K562 (cell line): Measurements from ENCODE around the gene TAS2R20. TPM values are rescaled to one million over a fixed set of nuclear protein-coding genes. Genes with fewer than 3 reads are reported as not detected.
"Not testable (repeated sequence)": the region's sequence is repeated elsewhere in the genome, so short reads cannot be mapped to it uniquely, and the experiment has no call there.

Experiments
- ATAC-seq: fragments of 200-7000 bp; cut with Tn5 transposase; 3 replicates; pipeline ENCODE4 v1.9.1; 2020; ENCODE audit warnings: moderate library complexity
- BruUV-seq: library from RNA; stranded (reverse); fragments of 400-500 nt; replicated peaks from 2 replicates; lab custom pipeline; 2021; lab: Mats Ljungman, UMichigan
- CTCF ChIA-PET: fragments of 300-600 bp; formaldehyde crosslinking; extraction: SDS; loops from one replicate; lab custom pipeline; 2021; ENCODE audit warnings: low intra/inter-chr PET ratio; lab: Yijun Ruan, JAX
- POLR2A ChIA-PET: fragments of 300-600, 350-650 bp; sonication (Branson Sonifier 250); formaldehyde crosslinking; extraction: SDS; loops from one replicate; lab custom pipeline; 2021; ENCODE audit warnings: antibody characterized with exemption, inconsistent platforms; lab: Yijun Ruan, JAX
- DNase-seq, 4 experiments: peaks; one replicate each; pipeline versions ENCODE4 v3.0.0 to v3.0.0-alpha.2; 2011 to 2018; ENCODE audit warnings: low spot score in 3 of 4, mixed read lengths in 3 of 4; ENCODE audit errors: extremely low read depth in 1 of 4
- FAIRE-seq: peaks from 2 replicates; lab custom pipeline; 2011; peaks lifted over from hg19 to GRCh38; lab: Jason Lieb, UNC
- H2AFZ ChIP-seq: 2 replicates; pipeline ENCODE4 v1.6.0; 2011; ENCODE audit warnings: low read depth, low read length, control low read depth, inconsistent platforms
- H3K27ac ChIP-seq: fragments of 200-600 bp; 3 replicates; pipeline ENCODE4 v1.8.0; 2011; ENCODE audit warnings: low read depth, mild to moderate bottlenecking, control low read depth, inconsistent platforms, low read length, moderate library complexity, mixed read lengths; ENCODE audit errors: extremely low read depth
- H3K27me3 ChIP-seq, 2 experiments: fragments of 300-600 bp in 1 of 2; 2 replicates in 1 of 2; 3 replicates in 1 of 2; pipeline versions ENCODE4 v1.6.0 to v1.8.0; 2011; ENCODE audit warnings: inconsistent platforms in 2 of 2, low read length in 2 of 2, mild to moderate bottlenecking in 1 of 2, mixed read lengths in 1 of 2, moderate library complexity in 1 of 2; ENCODE audit not compliant: control insufficient read depth in 2 of 2, insufficient read depth in 2 of 2
- H3K36me3 ChIP-seq: fragments of 300-600 bp; 3 replicates; pipeline ENCODE4 v1.8.0; 2011; ENCODE audit warnings: mild to moderate bottlenecking, low read length, inconsistent platforms; ENCODE audit not compliant: control insufficient read depth, insufficient read depth
- H3K4me1 ChIP-seq, 2 experiments: fragments of 200-600 bp in 1 of 2; replicated peaks in 1 of 2; 2 replicates in 1 of 2; 3 replicates in 1 of 2; pipeline versions ENCODE4 v1.5.1 to v1.8.0; 2011; ENCODE audit warnings: inconsistent platforms in 2 of 2, low read length in 2 of 2, mild to moderate bottlenecking in 1 of 2, mixed read lengths in 1 of 2, moderate library complexity in 1 of 2; ENCODE audit not compliant: control insufficient read depth in 2 of 2, insufficient read depth in 2 of 2
- H3K4me2 ChIP-seq: 2 replicates; pipeline ENCODE4 v1.6.1; 2011; ENCODE audit warnings: low read length, control low read depth, inconsistent platforms, mixed read lengths; ENCODE audit not compliant: insufficient read depth
- H3K4me3 ChIP-seq: fragments of 200-600 bp; sonication (generic), shearing (Covaris generic); 2 replicates; pipeline ENCODE4 v1.5.1; 2016; ENCODE audit warnings: control low read depth, inconsistent platforms
- H3K79me2 ChIP-seq: fragments of 200-600 bp; 3 replicates; pipeline ENCODE4 v1.8.0; 2011; ENCODE audit warnings: low read length, inconsistent platforms; ENCODE audit not compliant: control insufficient read depth, insufficient read depth
- H3K9ac ChIP-seq, 2 experiments: 2 replicates each; pipeline versions ENCODE4 v1.6.0 to v1.6.1; 2011; ENCODE audit warnings: low read depth in 2 of 2, low read length in 2 of 2, control low read depth in 1 of 2, inconsistent platforms in 1 of 2, mild to moderate bottlenecking in 1 of 2, mixed read lengths in 1 of 2; ENCODE audit not compliant: insufficient read depth in 1 of 2
- H3K9me1 ChIP-seq: one replicate; pipeline ENCODE4 v1.6.0; 2011; ENCODE audit warnings: inconsistent platforms, mild to moderate bottlenecking, low read length, moderate library complexity; ENCODE audit not compliant: control insufficient read depth, insufficient read depth
- H3K9me3 ChIP-seq: replicated peaks from 2 replicates; pipeline ENCODE4 v1.5.1; 2011; ENCODE audit warnings: low read depth, low read length, inconsistent platforms; ENCODE audit not compliant: control insufficient read depth, insufficient read depth
- H4K20me1 ChIP-seq: replicated peaks from 2 replicates; pipeline ENCODE4 v1.6.1; 2011; ENCODE audit warnings: low read length, inconsistent platforms, mixed read lengths; ENCODE audit not compliant: control insufficient read depth, insufficient read depth
- ADNP ChIP-seq: fragments of 200-800 bp; sonication (Bioruptor generic); IDR thresholded peaks from 2 replicates; pipeline ENCODE4 v1.6.1; 2016; ENCODE audit warnings: missing genetic modification characterization, missing compliant biosample characterization
- BHLHE40 ChIP-seq: IDR thresholded peaks from 2 replicates; pipeline ENCODE4 v1.6.1; 2011; ENCODE audit warnings: low read length, improper control_type of control experiment
- CC2D1A ChIP-seq: fragments of 450-650 bp; IDR thresholded peaks from 2 replicates; pipeline ENCODE4 v1.6.1; 2017; ENCODE audit warnings: mild to moderate bottlenecking
- CHD2 ChIP-seq: IDR thresholded peaks from 2 replicates; pipeline ENCODE4 v1.6.1; 2011; ENCODE audit warnings: low read depth, low read length
- CREB1 ChIP-seq, 2 experiments: sonication (generic) in 1 of 2; formaldehyde crosslinking in 1 of 2; IDR thresholded peaks; 2 replicates each; pipeline versions ENCODE4 v1.6.1 to v1.8.0; 2012 to 2022; ENCODE audit warnings: inconsistent platforms in 1 of 2, mild to moderate bottlenecking in 1 of 2, missing genetic modification reagents in 1 of 2, moderate library complexity in 1 of 2
- GATAD2B ChIP-seq: fragments of 450-650 bp; IDR thresholded peaks from 2 replicates; pipeline ENCODE4 v1.6.1; 2017; ENCODE audit warnings: mild to moderate bottlenecking, borderline replicate concordance
- HOMEZ ChIP-seq: fragments of 250-450 bp; sonication (Bioruptor Pico); IDR thresholded peaks from 2 replicates; pipeline ENCODE4 v1.4.0; 2020; ENCODE audit warnings: mild to moderate bottlenecking, moderate library complexity
- PHF21A ChIP-seq: fragments of 450-650 bp; IDR thresholded peaks from 2 replicates; pipeline ENCODE4 v1.6.1; 2017; ENCODE audit warnings: low read depth, borderline replicate concordance
- POLR2AphosphoS2 ChIP-seq: IDR thresholded peaks from 2 replicates; pipeline ENCODE4 v1.6.1; 2012; ENCODE audit warnings: low read length, improper control_type of control experiment
- PPARD ChIP-seq: fragments of 250-450 bp; sonication (Bioruptor Pico); IDR thresholded peaks from 2 replicates; pipeline ENCODE4 v1.8.0; 2022; ENCODE audit warnings: inconsistent platforms, mild to moderate bottlenecking, moderate library complexity
- SMAD2 ChIP-seq: fragments of 150-350 bp; IDR thresholded peaks from 2 replicates; pipeline ENCODE4 v1.6.1; 2014; ENCODE audit warnings: low read depth, mild to moderate bottlenecking, low read length
- ZBTB12 ChIP-seq: fragments of 250-450 bp; sonication (Bioruptor Pico); IDR thresholded peaks from 2 replicates; pipeline ENCODE4 v1.4.0; 2020
- ZNF165 ChIP-seq: fragments of 250-450 bp; sonication (Bioruptor Pico); IDR thresholded peaks from 2 replicates; pipeline ENCODE4 v1.4.0; 2020; ENCODE audit warnings: borderline replicate concordance
- ZNF212 ChIP-seq: fragments of 450-650 bp; formaldehyde crosslinking; IDR thresholded peaks from 2 replicates; pipeline ENCODE4 v1.4.0; 2020; ENCODE audit warnings: mild to moderate bottlenecking
- ZNF785 ChIP-seq: fragments of 250-450 bp; sonication (Bioruptor Pico); IDR thresholded peaks from 2 replicates; pipeline ENCODE4 v1.4.0; 2020; ENCODE audit warnings: mild to moderate bottlenecking
- WGBS: fragments of 100-300 bp; shearing (Covaris generic); methylation state at CpG from one replicate; pipeline ENCODE4 v1.1.6; 2016; ENCODE audit warnings: low coverage, mixed read lengths; ENCODE audit not compliant: insufficient coverage; ENCODE audit errors: missing lambda C conversion rate; 5-methylcytosine and 5-hydroxymethylcytosine counted together
- in situ Hi-C: fragments of 300-500 bp; cut with MboI; formaldehyde crosslinking; loops from 4 replicates; pipeline ENCODE4 v1.15.0; 2018; ENCODE audit warnings: inconsistent platforms, mixed read lengths
- intact Hi-C: fragments of 100-400 bp; cut with micrococcal nuclease; formaldehyde crosslinking; loops from 2 replicates; pipeline ENCODE4 v1.14.2; 2022
- polyA plus RNA-seq, 8 experiments: library from polyadenylated mRNA; depleted of rRNA in 4 of 8; stranded (reverse) in 5 of 8; unstranded in 3 of 8; fragments of >200 nt; fragmentation: Nextera tagmentation in 2 of 8; fragmentation: Illumina TruSeq in 1 of 8; extraction: Ambion mirVana in 2 of 8; extraction: Trizol in 1 of 8; gene quantifications; 2 replicates each; pipeline versions ENCODE4 v1.2.1 to v1.2.3, GENCODE V29; 2011 to 2014; ENCODE audit warnings: inconsistent platforms in 1 of 8, missing spikeins in 1 of 8
- total RNA-seq, 7 experiments: library from RNA; depleted of rRNA in 6 of 7; stranded (reverse); fragments of >200 nt in 6 of 7; fragmentation: Illumina TruSeq in 2 of 7; extraction: Trizol in 2 of 7; gene quantifications; 2 replicates each; pipeline versions ENCODE4 v1.2.1 to v1.2.3, GENCODE V29; 2011 to 2021; ENCODE audit warnings: low replicate concordance in 1 of 7

The TAS2R20 gene
- total and polyA plus RNA-seq, 9 of the 15 experiments (the other 6 are each of a cell fraction or from before 2014, with no cell fraction given), result 0.07 to 2.3 (median 0.77) TPM

GRCh38 chr12:11039171-11039570, 41.1 kb upstream of the TAS2R20 start:
- no peaks in the 10 kb centered on the region for H3K79me2 ChIP-seq
- no peak for DNase-seq
- H3K4me3 ChIP-seq, result no peak overlapping the region
- CTCF ChIA-PET, result no interaction called here
- no peak overlapping the region for H2AFZ ChIP-seq
- no peak for ATAC-seq
- POLR2A ChIA-PET, result no interaction called here
- no peak overlapping the region for H3K4me2 ChIP-seq
- WGBS, result 88% methylated on average over 3 of the region's 3 CpGs
- TF ChIP-seq ADNP (no peak), BHLHE40 (no peak), ZNF785 (CRISPR knock-in tag) (no peak), PHF21A (no peak), ZNF165 (no peak), PPARD (CRISPR knock-in tag) (no peak), ZBTB12 (CRISPR knock-in tag) (no peak), CHD2 (no peak), CREB1 (IDR thresholded peaks at IDR 0.05) (no peak), CREB1 (CRISPR knock-in tag; IDR thresholded peaks at IDR 0.05) (no peak), GATAD2B (no peak), HOMEZ (CRISPR knock-in tag) (no peak), SMAD2 (no peak), POLR2AphosphoS2 (no peak), ZNF212 (CRISPR knock-in tag) (no peak), CC2D1A (no peak)
- H3K36me3 ChIP-seq, result peaks cover 4% of the 10 kb centered on the region; the same call in 1 of the 3 replicates
- H4K20me1 ChIP-seq, result no peaks in the 10 kb centered on the region
- H3K9me1 ChIP-seq, result no peaks in the 10 kb centered on the region
- no peaks in the 10 kb centered on the region for H3K9me3 ChIP-seq
- H3K27me3 ChIP-seq, result no peaks in the 10 kb centered on the region
- intact Hi-C loops, result no loop called here
- in situ Hi-C loops, result no loop called here
- no peaks in the 10 kb centered on the region for H3K4me1 ChIP-seq
- FAIRE-seq, result no peak
- H3K27ac ChIP-seq, result no peak overlapping the region
- H3K9ac ChIP-seq, result no peak overlapping the region
- BruUV-seq, result no TSS peak

GRCh38 chr12:11033959-11034358, 35.9 kb upstream of the TAS2R20 start:
- H3K79me2 ChIP-seq, H3K27ac ChIP-seq, H3K9ac ChIP-seq, POLR2A ChIA-PET, H3K4me2 ChIP-seq, H3K4me3 ChIP-seq, H3K9me3 ChIP-seq, intact Hi-C loops, H3K27me3 ChIP-seq, FAIRE-seq, H3K9me1 ChIP-seq, DNase-seq, H4K20me1 ChIP-seq, in situ Hi-C loops, H3K36me3 ChIP-seq, CTCF ChIA-PET, H3K4me1 ChIP-seq, ATAC-seq, BruUV-seq, H2AFZ ChIP-seq: not testable (repeated sequence)
- WGBS, result no CpG with 5 or more reads among the region's 3 CpGs
